RWPE2 (cell line): ENCODE measurements around the gene NKX3-2.

Source experiments
- ATAC-seq: fragments of 200-7000 bp; cut with Tn5 transposase; 3 replicates; pipeline ENCODE4 v1.9.1; 2021; ENCODE audit warnings: low read depth
- DNase-seq: peaks from one replicate; pipeline ENCODE4 v3.0.0-alpha.2; 2020; ENCODE audit warnings: low spot score
- H3K27ac ChIP-seq: fragments of 450-650 bp; 2 replicates; pipeline ENCODE4 v1.5.1; 2017; ENCODE audit warnings: mild to moderate bottlenecking; ENCODE audit not compliant: poor library complexity, severe bottlenecking
- H3K27me3 ChIP-seq: fragments of 250-450 bp; sonication (Bioruptor Pico); 2 replicates; pipeline ENCODE4 v1.5.1; 2021; ENCODE audit warnings: mild to moderate bottlenecking, moderate library complexity; ENCODE audit not compliant: insufficient read depth, poor library complexity, severe bottlenecking
- H3K36me3 ChIP-seq: fragments of 250-450 bp; sonication (Bioruptor Pico); 2 replicates; pipeline ENCODE4 v1.5.1; 2020; ENCODE audit warnings: low read depth, mild to moderate bottlenecking, moderate library complexity
- H3K4me1 ChIP-seq: fragments of 250-450 bp; sonication (Bioruptor Pico); 2 replicates; pipeline ENCODE4 v1.5.1; 2021; ENCODE audit warnings: mild to moderate bottlenecking, moderate library complexity; ENCODE audit not compliant: insufficient read depth, poor library complexity, severe bottlenecking
- H3K4me3 ChIP-seq: fragments of 250-450 bp; sonication (Bioruptor Pico); 2 replicates; pipeline ENCODE4 v1.5.1; 2021; ENCODE audit warnings: mild to moderate bottlenecking, moderate library complexity; ENCODE audit not compliant: severe bottlenecking
- H3K9me3 ChIP-seq: fragments of 250-450 bp; sonication (Bioruptor Pico); 2 replicates; pipeline ENCODE4 v1.5.1; 2021; ENCODE audit warnings: mild to moderate bottlenecking, moderate library complexity; ENCODE audit not compliant: severe bottlenecking
- CTCF ChIP-seq: fragments of 450-650 bp; IDR thresholded peaks from one replicate; pipeline ENCODE4 v1.5.1; 2017; ENCODE audit warnings: mild to moderate bottlenecking, moderate library complexity; ENCODE audit not compliant: poor library complexity, severe bottlenecking

Gene NKX3-2

GRCh38 chr4:13546142-13546940 is 2.0 kb upstream of the NKX3-2 start:
- H3K27me3 ChIP-seq, result peaks cover 90% of the 10 kb centered on the region
- no peaks in the 10 kb centered on the region for H3K9me3 ChIP-seq
- TF ChIP-seq CTCF, result no peak
- H3K4me1 ChIP-seq, result no peaks in the 10 kb centered on the region
- H3K36me3 ChIP-seq, result no peaks in the 10 kb centered on the region
- H3K27ac ChIP-seq, result no peak overlapping the region
- ATAC-seq (no peak), DNase-seq (no peak)
- H3K4me3 ChIP-seq, result no peak overlapping the region

GRCh38 chr4:13545394-13545808 is 1.1 kb upstream of the NKX3-2 start:
- H3K4me3 ChIP-seq, result peak overlapping the region; percentile 48
- H3K27ac ChIP-seq, result no peak overlapping the region
- no peaks in the 10 kb centered on the region for H3K36me3 ChIP-seq
- peaks cover 95% of the 10 kb centered on the region for H3K27me3 ChIP-seq
- H3K4me1 ChIP-seq, result no peaks in the 10 kb centered on the region
- no peak for DNase-seq
- ATAC-seq, result no peak
- no peak for TF ChIP-seq CTCF
- no peaks in the 10 kb centered on the region for H3K9me3 ChIP-seq

- no peak for TF ChIP-seq CTCF
- Histone ChIP-seq H3K9me3 (no peaks in the 10 kb centered on the region), H3K4me1 (no peaks in the 10 kb centered on the region), H3K27me3 (peaks cover 95% of the 10 kb centered on the region), H3K4me3 (peak overlapping the region; percentile 48), H3K27ac (no peak overlapping the region), H3K36me3 (no peaks in the 10 kb centered on the region)
- ATAC-seq, result peak; percentile 72
- peak; percentile 76 for DNase-seq
These were observed 492 bp upstream of the NKX3-2 start for GRCh38 chr4:13544606-13545393.

GRCh38 chr4:13543032-13543838 is 1.1 kb downstream of the NKX3-2 start:
- Histone ChIP-seq H3K4me3 (no peak overlapping the region), H3K36me3 (no peaks in the 10 kb centered on the region), H3K27ac (no peak overlapping the region), H3K9me3 (no peaks in the 10 kb centered on the region), H3K27me3 (peaks cover 96% of the 10 kb centered on the region), H3K4me1 (no peaks in the 10 kb centered on the region)
- DNase-seq, result peak; percentile 66
- TF ChIP-seq CTCF, result no peak
- no peak for ATAC-seq
